Glomerular visceral epithelial cell (primary cell): ENCODE data around the gene CRACDL.

Source experiments
- DNase-seq: peaks from one replicate; pipeline ENCODE4 v3.0.0-alpha.2; 2016; ENCODE audit errors: extremely low spot score

The CRACDL gene

GRCh38 chr2:98750593-98751282 is 185.3 kb downstream of the CRACDL start:
- no peak for DNase-seq

- DNase-seq, result no peak
Measured at GRCh38 chr2:98749066-98749450, 187.0 kb downstream of the CRACDL start.

GRCh38 chr2:98748292-98749065 is 187.5 kb downstream of the CRACDL start:
- no peak for DNase-seq

- no peak for DNase-seq
Measured at GRCh38 chr2:98747888-98748287, 188.1 kb downstream of the CRACDL start.

GRCh38 chr2:98746426-98746825 is 189.6 kb downstream of the CRACDL start:
- no peak for DNase-seq

- no peak for DNase-seq
Measured at GRCh38 chr2:98744595-98744994, 191.4 kb downstream of the CRACDL start.
